Upper lobe of left lung (tissue), 4 donors: ENCODE measurements around the gene PTPRN2.

Source experiments
- CTCF ChIP-seq, 6 experiments: fragments of 450-650 bp in 4 of 6; fragments of 200-600 bp in 2 of 6; sonication (generic) in 2 of 6; IDR thresholded peaks; one replicate each; pipeline ENCODE4 v1.5.1; 2016 to 2019; ENCODE audit warnings: antibody characterized with exemption in 6 of 6
- EP300 ChIP-seq, 4 donors: sonication (generic); formaldehyde crosslinking; IDR thresholded peaks; one replicate each; pipeline ENCODE4 v1.5.1; 2017; ENCODE audit warnings: antibody characterized with exemption in 4 of 4, control low read depth in 2 of 4
- POLR2A ChIP-seq, 4 donors: fragments of 450-650 bp; IDR thresholded peaks; one replicate each; pipeline ENCODE4 v1.5.1; 2016 to 2017; ENCODE audit warnings: antibody characterized with exemption in 4 of 4, mild to moderate bottlenecking in 2 of 4
- POLR2AphosphoS5 ChIP-seq, 2 donors: sonication (generic); formaldehyde crosslinking; IDR thresholded peaks; one replicate each; pipeline ENCODE4 v1.5.1; 2017; ENCODE audit warnings: antibody characterized with exemption in 2 of 2

GRCh38 chr7:157881048-157881771 lies 706.4 kb downstream of the PTPRN2 start:
- TF ChIP-seq CTCF (IDR thresholded peaks at IDR 0.05), result no peak
- TF ChIP-seq POLR2AphosphoS5 (IDR thresholded peaks at IDR 0.05), result no peak
- TF ChIP-seq POLR2A (IDR thresholded peaks at IDR 0.05), result no peak
- TF ChIP-seq EP300 (IDR thresholded peaks at IDR 0.05), result no peak
